GM23248 (cell line): ENCODE data around the gene SCN9A.

ENCODE experiments used
- EZH2 ChIP-seq: fragments of 200-600 bp; sonication (generic); IDR thresholded peaks from 2 replicates; pipeline ENCODE4 v1.6.1; 2018; ENCODE audit warnings: antibody characterized with exemption, mild to moderate bottlenecking; ENCODE audit not compliant: insufficient read depth, poor library complexity, severe bottlenecking
- EZH2phosphoT487 ChIP-seq: fragments of 200-600 bp; sonication (generic); IDR thresholded peaks from 2 replicates; pipeline ENCODE4 v1.6.1; 2018; ENCODE audit warnings: antibody characterized with exemption, moderate library complexity, mild to moderate bottlenecking, low read depth; ENCODE audit not compliant: insufficient read depth

GRCh38 chr2:166155589-166155988 lies 220.2 kb downstream of the SCN9A start:
- no peak for TF ChIP-seq EZH2
- no peak for TF ChIP-seq EZH2phosphoT487
